GM12878 (cell line): ENCODE measurements around the gene PANX2. TPM values are rescaled to one million over a fixed set of nuclear protein-coding genes. Genes with fewer than 3 reads are reported as not detected.

Experiments used
- ATAC-seq: fragments of 200-7000 bp; cut with Tn5 transposase; 3 replicates; pipeline ENCODE4 v1.9.1; 2020; ENCODE audit warnings: mild to moderate bottlenecking, moderate library complexity
- BruUV-seq: library from RNA; stranded (reverse); fragments of 400-500 nt; replicated peaks from 2 replicates; lab custom pipeline; 2021; lab: Mats Ljungman, UMichigan
- CTCF ChIA-PET: fragments of 300-600 bp; sonication (Branson Sonifier 250); formaldehyde crosslinking; extraction: SDS; loops from one replicate; lab custom pipeline; 2021; ENCODE audit warnings: inconsistent platforms; lab: Yijun Ruan, JAX
- POLR2A ChIA-PET: fragments of 350-600 bp; formaldehyde crosslinking; extraction: SDS; loops from one replicate; lab custom pipeline; 2021; ENCODE audit warnings: inconsistent platforms; lab: Charles Lee
- RAD21 ChIA-PET: fragments of 300-600 bp; sonication (Branson Sonifier 250); formaldehyde crosslinking; loops from one replicate; lab custom pipeline; 2023; ENCODE audit warnings: antibody characterized with exemption; ENCODE audit not compliant: unreplicated experiment; lab: Charles Lee
- SMC1A ChIA-PET: fragments of 300-600 bp; sonication (Branson Sonifier 250); formaldehyde crosslinking; loops from one replicate; lab custom pipeline; 2023; ENCODE audit not compliant: unreplicated experiment, uncharacterized antibody; lab: Charles Lee
- DNase-seq: peaks from one replicate; pipeline ENCODE4 v3.0.0-alpha.2; 2011; ENCODE audit warnings: low read depth, low spot score
- FAIRE-seq: peaks from 3 replicates; lab custom pipeline; 2011; peaks lifted over from hg19 to GRCh38; lab: Jason Lieb, UNC
- H2AFZ ChIP-seq: 2 replicates; pipeline ENCODE4 v1.6.0; 2011; ENCODE audit warnings: low read depth, low read length, control low read depth; ENCODE audit not compliant: control insufficient read depth
- H3K27ac ChIP-seq: 2 replicates; pipeline ENCODE4 v1.5.1; 2011; ENCODE audit warnings: control low read depth; ENCODE audit not compliant: control insufficient read depth, insufficient read depth
- H3K27me3 ChIP-seq, 2 experiments: replicated peaks in 1 of 2; 2 replicates each; pipeline versions ENCODE4 v1.6.0 to v1.6.1; 2011; ENCODE audit warnings: low read length in 1 of 2; ENCODE audit not compliant: control insufficient read depth in 2 of 2, insufficient read depth in 2 of 2
- H3K36me3 ChIP-seq, 2 experiments: 2 replicates each; pipeline ENCODE4 v1.5.1; 2011; ENCODE audit warnings: low read length in 1 of 2; ENCODE audit not compliant: control insufficient read depth in 2 of 2, insufficient read depth in 2 of 2
- H3K4me1 ChIP-seq: 2 replicates; pipeline ENCODE4 v1.6.1; 2011; ENCODE audit warnings: mild to moderate bottlenecking, low read length, moderate library complexity, mixed read lengths; ENCODE audit not compliant: control insufficient read depth, insufficient read depth
- H3K4me2 ChIP-seq: 2 replicates; pipeline ENCODE4 v1.6.0; 2011; ENCODE audit warnings: control low read depth; ENCODE audit not compliant: control insufficient read depth, insufficient read depth
- H3K4me3 ChIP-seq: fragments of 200-600 bp; sonication (generic); 2 replicates; pipeline ENCODE4 v1.5.1; 2016
- H3K79me2 ChIP-seq: 2 replicates; pipeline ENCODE4 v1.6.0; 2011; ENCODE audit warnings: low read length; ENCODE audit not compliant: control insufficient read depth, insufficient read depth
- H3K9ac ChIP-seq: 2 replicates; pipeline ENCODE4 v1.8.0; 2011; ENCODE audit warnings: low read length, control low read depth, mixed read lengths; ENCODE audit not compliant: control insufficient read depth, insufficient read depth
- H3K9me3 ChIP-seq: replicated peaks from 3 replicates; pipeline ENCODE4 v1.5.1; 2011; ENCODE audit warnings: mild to moderate bottlenecking, low read length; ENCODE audit not compliant: control insufficient read depth, insufficient read depth
- H4K20me1 ChIP-seq: 2 replicates; pipeline ENCODE4 v1.6.0; 2011; ENCODE audit not compliant: control insufficient read depth, insufficient read depth
- CHD4 ChIP-seq: fragments of 200-600 bp; sonication (generic); IDR thresholded peaks from 2 replicates; pipeline ENCODE4 v1.6.1; 2016; ENCODE audit warnings: mild to moderate bottlenecking
- EZH2 ChIP-seq: IDR thresholded peaks from 2 replicates; pipeline ENCODE4 v1.6.1; 2012; ENCODE audit warnings: low read depth, mild to moderate bottlenecking, control low read depth, inconsistent platforms, low read length, borderline replicate concordance; ENCODE audit not compliant: control insufficient read depth
- HDAC6 ChIP-seq: fragments of 200-600 bp; sonication (generic); IDR thresholded peaks from one replicate; pipeline ENCODE4 v1.8.0; 2017; ENCODE audit warnings: antibody characterized with exemption; ENCODE audit not compliant: unreplicated experiment
- MEF2A ChIP-seq: IDR thresholded peaks from 2 replicates; pipeline ENCODE4 v1.6.1; 2011; ENCODE audit warnings: low read depth, mild to moderate bottlenecking, low read length, moderate library complexity; ENCODE audit not compliant: insufficient read depth
- NR2F1 ChIP-seq: fragments of 450-650 bp; conservative IDR thresholded peaks from 2 replicates; pipeline ENCODE4 v1.6.1; 2017; ENCODE audit warnings: mild to moderate bottlenecking
- POLR2AphosphoS5 ChIP-seq: IDR thresholded peaks from 2 replicates; pipeline ENCODE4 v1.6.1; 2011; ENCODE audit warnings: mild to moderate bottlenecking, low read length, inconsistent platforms
- RAD21 ChIP-seq: IDR thresholded peaks from 2 replicates; pipeline ENCODE4 v1.6.1; 2011; ENCODE audit warnings: mild to moderate bottlenecking, low read depth, low read length, moderate library complexity; ENCODE audit not compliant: insufficient read depth
- RBBP5 ChIP-seq: fragments of 200-600 bp; sonication (generic); conservative IDR thresholded peaks from 2 replicates; pipeline ENCODE4 v1.6.1; 2016
- SMARCA5 ChIP-seq: fragments of 450-650 bp; IDR thresholded peaks from 2 replicates; pipeline ENCODE4 v1.6.1; 2017; ENCODE audit warnings: mild to moderate bottlenecking
- TBL1XR1 ChIP-seq: IDR thresholded peaks from 2 replicates; pipeline ENCODE4 v1.6.1; 2012; ENCODE audit warnings: low read depth, low read length, improper control_type of control experiment
- TCF7 ChIP-seq: IDR thresholded peaks from 2 replicates; pipeline ENCODE4 v1.6.1; 2014; ENCODE audit warnings: antibody characterized with exemption, borderline replicate concordance
- WRNIP1 ChIP-seq: IDR thresholded peaks from 2 replicates; pipeline ENCODE4 v1.6.1; 2011; ENCODE audit warnings: low read depth, low read length, improper control_type of control experiment, borderline replicate concordance
- YBX1 ChIP-seq: fragments of 450-650 bp; IDR thresholded peaks from 2 replicates; pipeline ENCODE4 v1.6.1; 2016; ENCODE audit warnings: antibody characterized with exemption
- ZNF207 ChIP-seq: fragments of 450-650 bp; IDR thresholded peaks from 2 replicates; pipeline ENCODE4 v1.6.1; 2014; ENCODE audit warnings: antibody characterized with exemption, mild to moderate bottlenecking, borderline replicate concordance
- ZNF274 ChIP-seq: IDR thresholded peaks from one replicate; pipeline ENCODE4 v1.8.0; 2011; ENCODE audit not compliant: insufficient read length, insufficient read depth
- ZNF592 ChIP-seq: fragments of 450-650 bp; IDR thresholded peaks from 2 replicates; pipeline ENCODE4 v1.6.1; 2017; ENCODE audit warnings: mild to moderate bottlenecking, moderate library complexity
- WGBS: methylation state at CpG from one replicate; pipeline ENCODE4 v1.1.6; 2016; ENCODE audit warnings: low lambda C conversion rate; ENCODE audit not compliant: insufficient replicate concordance, insufficient coverage; ENCODE audit errors: missing lambda C conversion rate; 5-methylcytosine and 5-hydroxymethylcytosine counted together
- in situ Hi-C: fragments of 300-500 bp; cut with MboI; formaldehyde crosslinking; loops from 9 replicates; pipeline ENCODE4 v1.14.3; 2018; ENCODE audit warnings: mixed read lengths
- intact Hi-C: fragments of 100-400 bp; cut with micrococcal nuclease; formaldehyde crosslinking; loops from one replicate; pipeline ENCODE4 v1.14.2; 2022; ENCODE audit not compliant: unreplicated experiment
- polyA plus RNA-seq, 11 experiments: library from polyadenylated mRNA; depleted of rRNA in 4 of 11; unstranded in 6 of 11; stranded (reverse) in 5 of 11; fragments of >200 nt; fragmentation: Nextera tagmentation in 4 of 11; fragmentation: Illumina TruSeq in 1 of 11; extraction: Ambion mirVana in 4 of 11; extraction: Trizol in 1 of 11; gene quantifications; 1 replicate in 1 of 11; 2 replicates in 10 of 11; pipeline versions ENCODE4 v1.2.1 to v1.2.3, GENCODE V29; 2011 to 2016; ENCODE audit warnings: inconsistent platforms in 2 of 11, missing spikeins in 2 of 11, low read depth in 1 of 11
- total RNA-seq, 4 experiments: library from RNA; depleted of rRNA in 3 of 4; stranded (reverse); fragments of >200 nt in 3 of 4; fragmentation: Illumina TruSeq in 1 of 4; extraction: Trizol in 1 of 4; gene quantifications; 2 replicates each; pipeline versions ENCODE4 v1.2.1 to v1.2.3, GENCODE V29; 2013 to 2021
- TF ChIP-seq, protein P1 (sequence below): fragments of 450-650 bp; IDR thresholded peaks from 2 replicates; pipeline ENCODE4 v1.6.1; 2017; ENCODE audit warnings: mild to moderate bottlenecking

PANX2 gene
- total and polyA plus RNA-seq, 10 of the 15 experiments (the other 5 are each of a cell fraction or from before 2014, with no cell fraction given) = 0.04 to 0.44 (median 0.17) TPM; not detected in 5

- Histone ChIP-seq H3K27me3 (no peaks in the 10 kb centered on the region), H2AFZ (peak overlapping the region; percentile 71), H3K4me3 (peak overlapping the region; percentile 84), H3K9ac (peak overlapping the region; percentile 74), H4K20me1 (no peaks in the 10 kb centered on the region), H3K36me3 (peaks cover 6 to 25% of the 10 kb centered on the region in 2 experiments), H3K79me2 (peaks cover 15% of the 10 kb centered on the region), H3K4me1 (peaks cover 13% of the 10 kb centered on the region), H3K4me2 (peak overlapping the region; percentile 85), H3K9me3 (no peaks in the 10 kb centered on the region), H3K27ac (peak overlapping the region; percentile 77)
- ChIA-PET SMC1A (no interaction called here), CTCF (no interaction called here), POLR2A (interaction anchor here (1.0 kb wide), 1 partner anchor 9 kb away, joined by 3 read pairs; no protein-coding TSS in a partner anchor), RAD21 (no interaction called here)
- ATAC-seq (peak; percentile 20), FAIRE-seq (no peak), DNase-seq (no peak)
- 8% methylated on average over 34 of the region's 34 CpGs for WGBS
- intact Hi-C loops = loop anchor here (10.0 kb wide), 1 partner anchor 265 kb away; no protein-coding TSS in a partner anchor
- BruUV-seq = no TSS peak
- in situ Hi-C loops = no loop called here
- no peak for TF ChIP-seq HDAC6
- no peak for TF ChIP-seq RBBP5
- TF ChIP-seq ZNF592 = no peak
- TF ChIP-seq, protein P1, sequence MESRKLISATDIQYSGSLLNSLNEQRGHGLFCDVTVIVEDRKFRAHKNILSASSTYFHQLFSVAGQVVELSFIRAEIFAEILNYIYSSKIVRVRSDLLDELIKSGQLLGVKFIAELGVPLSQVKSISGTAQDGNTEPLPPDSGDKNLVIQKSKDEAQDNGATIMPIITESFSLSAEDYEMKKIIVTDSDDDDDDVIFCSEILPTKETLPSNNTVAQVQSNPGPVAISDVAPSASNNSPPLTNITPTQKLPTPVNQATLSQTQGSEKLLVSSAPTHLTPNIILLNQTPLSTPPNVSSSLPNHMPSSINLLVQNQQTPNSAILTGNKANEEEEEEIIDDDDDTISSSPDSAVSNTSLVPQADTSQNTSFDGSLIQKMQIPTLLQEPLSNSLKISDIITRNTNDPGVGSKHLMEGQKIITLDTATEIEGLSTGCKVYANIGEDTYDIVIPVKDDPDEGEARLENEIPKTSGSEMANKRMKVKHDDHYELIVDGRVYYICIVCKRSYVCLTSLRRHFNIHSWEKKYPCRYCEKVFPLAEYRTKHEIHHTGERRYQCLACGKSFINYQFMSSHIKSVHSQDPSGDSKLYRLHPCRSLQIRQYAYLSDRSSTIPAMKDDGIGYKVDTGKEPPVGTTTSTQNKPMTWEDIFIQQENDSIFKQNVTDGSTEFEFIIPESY = no peak
- no peak for TF ChIP-seq MEF2A
- no peak for TF ChIP-seq YBX1
- no peak for TF ChIP-seq EZH2
- no peak for TF ChIP-seq ZNF274
- no peak for TF ChIP-seq TCF7
- TF ChIP-seq TBL1XR1 = no peak
- TF ChIP-seq POLR2AphosphoS5 = peak; percentile 45; the same call in 1 of the 2 replicates
- no peak for TF ChIP-seq RAD21
- TF ChIP-seq CHD4 = no peak
- no peak for TF ChIP-seq SMARCA5
- no peak for TF ChIP-seq WRNIP1
- TF ChIP-seq NR2F1 = no peak
- no peak for TF ChIP-seq ZNF207
Observed at GRCh38 chr22:50199829-50200460, 29.4 kb downstream of the PANX2 start.
